ENCODE data around the gene C12orf42.

- TF ChIP-seq CTCF (conservative IDR thresholded peaks at IDR 0.05; ENCODE audit: low read depth, low read length) (no peak), POLR2A (IDR thresholded peaks at IDR 0.05; ENCODE audit: low read depth, low read length) (no peak), RFX5 (IDR thresholded peaks at IDR 0.05; ENCODE audit: low read depth, low read length) (no peak), BHLHE40 (IDR thresholded peaks at IDR 0.05; ENCODE audit: low read depth, low read length) (no peak), RAD21 (IDR thresholded peaks at IDR 0.05; ENCODE audit: low read length) (no peak), MAZ (IDR thresholded peaks at IDR 0.05; ENCODE audit: borderline replicate concordance, low read depth, low read length) (no peak), CEBPB (IDR thresholded peaks at IDR 0.05; ENCODE audit: low read depth, low read length) (no peak), MXI1 (IDR thresholded peaks at IDR 0.05; ENCODE audit: borderline replicate concordance, low read depth, low read length) (no peak), RCOR1 (IDR thresholded peaks at IDR 0.05; ENCODE audit: insufficient replicate concordance, low read length) (no peak), NFE2L2 (IDR thresholded peaks at IDR 0.05; ENCODE audit: low read depth, low read length) (no peak), MAFK (IDR thresholded peaks at IDR 0.05; ENCODE audit: low read depth, low read length) (no peak), CHD1 (IDR thresholded peaks at IDR 0.05; ENCODE audit: low read depth, low read length) (no peak)
Measured at GRCh38 chr12:103334466-103334865, 161.3 kb downstream of the C12orf42 start.

Measured in IMR-90 (cell line).